ENCODE measurements around the gene ADGRV1. TPM values are rescaled to one million over a fixed set of nuclear protein-coding genes. Genes with fewer than 3 reads are reported as not detected.

ADGRV1 gene
- total RNA-seq, 2 experiments from 2014 or later: not detected

- Histone ChIP-seq H3K27ac (ENCODE audit: low read depth, low read length, poor library complexity, severe bottlenecking) (no peak overlapping the region), H3K4me1 (ENCODE audit: insufficient read depth, low read length, poor library complexity, severe bottlenecking) (no peaks in the 10 kb centered on the region), H2AFZ (ENCODE audit: low read length) (no peak overlapping the region), H3K79me2 (ENCODE audit: insufficient read depth, low read depth, low read length) (no peaks in the 10 kb centered on the region), H3K9me3 (ENCODE audit: low read length) (no peaks in the 10 kb centered on the region), H3K36me3 (ENCODE audit: insufficient read depth, low read length) (no peaks in the 10 kb centered on the region), H3K4me3 (ENCODE audit: low read depth, low read length, poor library complexity, severe bottlenecking) (no peak overlapping the region), H3K9me2 (ENCODE audit: insufficient read depth, low read length) (no peaks in the 10 kb centered on the region), H3K4me2 (ENCODE audit: low read length) (no peak overlapping the region), H4K20me1 (ENCODE audit: insufficient read depth, low read length) (no peaks in the 10 kb centered on the region)
- TF ChIP-seq EZH2phosphoT487 (IDR thresholded peaks at IDR 0.05; ENCODE audit: borderline replicate concordance, low read depth, low read length) (no peak), CTCF (conservative IDR thresholded peaks at IDR 0.05; ENCODE audit: low read length) (no peak)
- ChIA-PET POLR2A (interaction anchor here (0.7 kb wide), 1 partner anchor 1118 kb away, joined by 3 read pairs; no protein-coding TSS in a partner anchor), CTCF (ENCODE audit: unreplicated experiment) (no interaction called here)
- intact Hi-C loops (cut with micrococcal nuclease; ENCODE audit: unreplicated experiment): no loop called here
- DNase-seq (ENCODE audit: low spot score): no peak
- no TSS peak for BruUV-seq (replicated peaks)
Observed at GRCh38 chr5:91144491-91145332, 586.1 kb downstream of the ADGRV1 start.

- intact Hi-C loops (cut with micrococcal nuclease; ENCODE audit: unreplicated experiment): no loop called here
- Histone ChIP-seq H3K4me1 (ENCODE audit: insufficient read depth, low read length, poor library complexity, severe bottlenecking) (no peaks in the 10 kb centered on the region), H3K36me3 (ENCODE audit: insufficient read depth, low read length) (no peaks in the 10 kb centered on the region), H2AFZ (ENCODE audit: low read length) (no peak overlapping the region), H3K4me3 (ENCODE audit: low read depth, low read length, poor library complexity, severe bottlenecking) (no peak overlapping the region), H3K9me2 (ENCODE audit: insufficient read depth, low read length) (no peaks in the 10 kb centered on the region), H3K27ac (ENCODE audit: low read depth, low read length, poor library complexity, severe bottlenecking) (no peak overlapping the region), H4K20me1 (ENCODE audit: insufficient read depth, low read length) (no peaks in the 10 kb centered on the region), H3K4me2 (ENCODE audit: low read length) (no peak overlapping the region), H3K79me2 (ENCODE audit: insufficient read depth, low read depth, low read length) (no peaks in the 10 kb centered on the region), H3K9me3 (ENCODE audit: low read length) (no peaks in the 10 kb centered on the region)
- POLR2A ChIA-PET: interaction anchor here (0.7 kb wide), 1 partner anchor 1119 kb away, joined by 3 read pairs; no protein-coding TSS in a partner anchor
- no peak for DNase-seq (ENCODE audit: low spot score)
- CTCF ChIA-PET (ENCODE audit: unreplicated experiment): no interaction called here
- no TSS peak for BruUV-seq (replicated peaks)
- TF ChIP-seq EZH2phosphoT487 (IDR thresholded peaks at IDR 0.05; ENCODE audit: borderline replicate concordance, low read depth, low read length): no peak
- no peak for TF ChIP-seq CTCF (conservative IDR thresholded peaks at IDR 0.05; ENCODE audit: low read length)
Observed at GRCh38 chr5:91145333-91145620, 586.7 kb downstream of the ADGRV1 start.

GRCh38 chr5:91146230-91146629, 587.6 kb downstream of the ADGRV1 start:
- Histone ChIP-seq H3K36me3 (ENCODE audit: insufficient read depth, low read length) (no peaks in the 10 kb centered on the region), H3K27ac (ENCODE audit: low read depth, low read length, poor library complexity, severe bottlenecking) (no peak overlapping the region), H3K9me3 (ENCODE audit: low read length) (no peaks in the 10 kb centered on the region), H3K9me2 (ENCODE audit: insufficient read depth, low read length) (no peaks in the 10 kb centered on the region), H3K4me3 (ENCODE audit: low read depth, low read length, poor library complexity, severe bottlenecking) (no peak overlapping the region), H3K4me2 (ENCODE audit: low read length) (no peak overlapping the region), H3K4me1 (ENCODE audit: insufficient read depth, low read length, poor library complexity, severe bottlenecking) (no peaks in the 10 kb centered on the region), H3K79me2 (ENCODE audit: insufficient read depth, low read depth, low read length) (no peaks in the 10 kb centered on the region), H4K20me1 (ENCODE audit: insufficient read depth, low read length) (no peaks in the 10 kb centered on the region), H2AFZ (ENCODE audit: low read length) (no peak overlapping the region)
- no peak for DNase-seq (ENCODE audit: low spot score)
- no peak for TF ChIP-seq CTCF (conservative IDR thresholded peaks at IDR 0.05; ENCODE audit: low read length)
- no peak for TF ChIP-seq EZH2phosphoT487 (IDR thresholded peaks at IDR 0.05; ENCODE audit: borderline replicate concordance, low read depth, low read length)
- ChIA-PET POLR2A (interaction anchor here (0.6 kb wide), 1 partner anchor 52 kb away, joined by 3 read pairs; no protein-coding TSS in a partner anchor), CTCF (ENCODE audit: unreplicated experiment) (no interaction called here)
- intact Hi-C loops (cut with micrococcal nuclease; ENCODE audit: unreplicated experiment): no loop called here
- no TSS peak for BruUV-seq (replicated peaks)
